Activated T-helper 1 cell treated with Interleukin-2 at 50 U/mL for 16 hours (primary cell): ENCODE results near the gene ATAD3C.
"Not testable (repeated sequence)": the region's sequence is repeated elsewhere in the genome, so short reads cannot be mapped to it uniquely, and the experiment has no call there.

Experiments used
- DNase-seq: peaks from one replicate; pipeline ENCODE4 v3.0.0-alpha.2; 2020; ENCODE audit warnings: low read depth

Gene ATAD3C

GRCh38 chr1:1450616-1451015 is 1.1 kb downstream of the ATAD3C start:
- DNase-seq = not testable (repeated sequence)

- no peak for DNase-seq
Measured at GRCh38 chr1:1451696-1452364, 2.3 kb downstream of the ATAD3C start.

GRCh38 chr1:1452365-1452739 is 2.9 kb downstream of the ATAD3C start:
- DNase-seq = not testable (repeated sequence)

GRCh38 chr1:1452882-1453281 is 3.4 kb downstream of the ATAD3C start:
- DNase-seq = no peak

- not testable (repeated sequence) for DNase-seq
Measured at GRCh38 chr1:1454286-1455056, 5.0 kb downstream of the ATAD3C start.

GRCh38 chr1:1455366-1455884 is 5.9 kb downstream of the ATAD3C start:
- no peak for DNase-seq

- DNase-seq = not testable (repeated sequence)
Measured at GRCh38 chr1:1455934-1456333, 6.4 kb downstream of the ATAD3C start.

- DNase-seq = not testable (repeated sequence)
Measured at GRCh38 chr1:1456683-1457255, 7.3 kb downstream of the ATAD3C start.

GRCh38 chr1:1459156-1459555 is 9.7 kb downstream of the ATAD3C start:
- not testable (repeated sequence) for DNase-seq

GRCh38 chr1:1459711-1460110 is 10.2 kb downstream of the ATAD3C start:
- DNase-seq = not testable (repeated sequence)

- no peak for DNase-seq
Measured at GRCh38 chr1:1460540-1461130, 11.1 kb downstream of the ATAD3C start.

GRCh38 chr1:1461721-1462317 is 12.3 kb downstream of the ATAD3C start:
- no peak for DNase-seq

GRCh38 chr1:1462318-1462966 is 13.0 kb downstream of the ATAD3C start:
- DNase-seq = no peak

- no peak for DNase-seq
Measured at GRCh38 chr1:1463312-1463711, 13.8 kb downstream of the ATAD3C start.

GRCh38 chr1:1468196-1468985 is 18.9 kb downstream of the ATAD3C start:
- not testable (repeated sequence) for DNase-seq

GRCh38 chr1:1470626-1471388 is 21.3 kb downstream of the ATAD3C start:
- no peak for DNase-seq

- DNase-seq = peak; percentile 85
Measured at GRCh38 chr1:1471389-1472052, 22.0 kb downstream of the ATAD3C start, which contains the start of gene ATAD3B. Gene ATAD3B (plus strand): TSS chr1:1471765. CDS start chr1:1471885, 120 bp downstream.

GRCh38 chr1:1472053-1472876 is 22.8 kb downstream of the ATAD3C start:
- not testable (repeated sequence) for DNase-seq
